HG03342 (cell line): Measurements from ENCODE around the gene MVD.
"Not testable (repeated sequence)": the region's sequence is repeated elsewhere in the genome, so short reads cannot be mapped to it uniquely, and the experiment has no call there.

Source experiments
- ATAC-seq: cut with Tn5 transposase; IDR thresholded peaks from one replicate; pipeline ENCODE4 v1.9.1; 2021; ENCODE audit warnings: mild to moderate bottlenecking, moderate library complexity; ENCODE audit not compliant: unreplicated experiment

The MVD gene

DNA sequence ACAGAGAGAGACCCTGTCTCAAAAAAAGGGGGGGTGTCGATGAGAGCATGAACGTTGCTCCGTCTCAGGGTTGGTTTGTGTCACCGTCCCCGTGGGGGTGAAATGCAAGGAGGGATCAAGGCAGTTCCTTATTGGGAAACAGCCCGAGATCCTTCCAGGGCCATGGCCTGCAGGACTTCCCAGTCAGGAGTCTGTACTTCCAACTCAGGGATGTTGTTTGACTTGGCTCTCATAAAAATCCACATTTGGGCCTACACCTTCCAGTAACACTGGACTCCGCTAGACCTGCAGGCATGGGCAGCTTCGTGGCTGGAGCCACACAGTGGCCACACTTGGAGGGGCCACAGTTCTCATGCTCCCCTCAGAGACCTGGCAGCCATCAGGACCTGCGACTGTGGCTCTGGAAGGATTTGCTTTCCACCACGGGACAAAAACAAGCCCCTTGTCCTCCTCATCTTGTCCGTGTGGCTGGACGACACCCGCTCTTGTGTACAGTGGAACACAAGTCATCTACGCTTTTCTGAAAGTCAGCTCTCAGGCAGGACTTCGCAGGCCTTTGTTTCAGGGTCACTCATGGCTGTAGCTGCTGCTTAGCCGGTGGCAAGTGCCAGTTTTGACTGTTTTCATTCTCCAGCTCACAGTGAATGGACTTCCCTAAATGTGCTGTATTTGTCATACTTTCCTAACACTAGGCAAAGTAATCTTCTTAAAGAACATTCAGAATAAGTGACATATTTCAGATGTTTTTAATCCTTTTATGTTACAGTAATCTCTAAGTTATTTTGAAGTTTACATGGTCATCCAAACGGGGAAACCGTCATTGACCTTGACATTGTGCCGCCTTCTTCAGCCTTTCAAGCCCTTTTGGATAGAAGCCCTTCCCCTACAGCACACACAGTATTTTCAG lies 48.7 kb downstream of the MVD start:
- no peak for ATAC-seq

DNA sequence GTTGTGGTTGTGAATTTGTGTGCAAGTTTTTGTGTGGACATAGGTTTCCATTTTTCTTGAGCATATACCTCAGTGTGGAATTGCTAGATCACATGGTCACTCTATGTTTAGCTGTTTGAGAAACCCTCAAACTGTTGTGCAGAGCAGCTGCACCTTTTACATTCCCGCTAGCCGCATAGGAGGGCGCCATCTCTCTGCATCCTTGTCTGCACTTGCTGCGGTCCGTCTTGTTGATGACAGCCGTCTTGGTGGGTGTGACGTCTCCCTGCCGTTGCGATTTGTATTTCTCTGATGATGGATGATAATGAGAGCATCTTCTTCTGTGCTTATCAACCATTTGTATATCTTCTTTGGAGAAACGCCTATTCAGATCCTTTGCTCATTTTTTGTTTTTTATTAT lies 49.6 kb downstream of the MVD start:
- ATAC-seq, result no peak

- no peak for ATAC-seq
These were observed 51.7 kb downstream of the MVD start for GRCh38 chr16:88610909-88611812.

GRCh38 chr16:88610080-88610479 lies 52.8 kb downstream of the MVD start:
- no peak for ATAC-seq

- not testable (repeated sequence) for ATAC-seq
These were observed 53.5 kb downstream of the MVD start for GRCh38 chr16:88609426-88609825.

- ATAC-seq, result no peak
These were observed 54.8 kb downstream of the MVD start for GRCh38 chr16:88608076-88608475.

DNA sequence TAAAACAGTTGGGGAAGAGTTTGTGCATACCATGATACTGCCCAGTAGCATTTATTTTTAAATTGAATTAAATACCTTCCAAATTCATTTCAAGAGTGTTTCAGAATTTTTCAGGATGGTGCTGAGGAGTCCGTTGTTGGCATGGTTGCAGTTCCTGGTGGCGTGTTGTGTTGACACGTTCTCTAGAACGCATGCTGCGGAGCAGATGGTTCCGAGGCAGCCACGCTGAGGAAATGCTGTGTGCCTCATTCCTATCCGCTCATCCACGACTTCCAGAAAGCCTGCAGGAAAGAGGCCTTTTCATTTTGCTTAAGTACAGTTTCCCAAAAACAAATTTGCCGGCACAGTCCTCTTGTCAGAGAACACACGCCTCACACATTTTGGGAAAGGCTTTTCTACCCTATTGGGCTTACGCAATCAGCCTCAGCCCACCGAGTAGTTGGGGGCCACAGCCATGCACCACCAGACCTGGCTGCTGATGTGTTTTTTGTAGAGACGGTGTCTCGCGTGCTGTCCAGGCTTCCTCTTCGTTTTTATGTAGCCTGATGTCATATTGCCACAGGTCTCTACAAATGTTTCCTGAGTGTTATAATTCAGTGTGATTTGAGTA lies 56.6 kb downstream of the MVD start:
- ATAC-seq, result no peak

- no peak for ATAC-seq
These were observed 57.4 kb downstream of the MVD start for GRCh38 chr16:88605186-88606147.

- no peak for ATAC-seq
These were observed 60.8 kb downstream of the MVD start for GRCh38 chr16:88602091-88602490.
